GM10248 (cell line): ENCODE data around the gene APOOL.

Source experiments
- CTCF ChIA-PET: fragments of 300-600 bp; sonication (Branson Sonifier 250); formaldehyde crosslinking; extraction: SDS; loops from one replicate; lab custom pipeline; 2021; ENCODE audit warnings: antibody characterized with exemption; lab: Yijun Ruan, JAX
- POLR2A ChIA-PET: fragments of 350-650 bp; sonication (Branson Sonifier 250); formaldehyde crosslinking; extraction: SDS; loops from one replicate; lab custom pipeline; 2020; ENCODE audit warnings: antibody characterized with exemption; lab: Yijun Ruan, JAX
- DNase-seq: peaks from one replicate; pipeline ENCODE4 v3.0.0; 2012; ENCODE audit errors: extremely low spot score
- CTCF ChIP-seq: IDR thresholded peaks from 2 replicates; pipeline ENCODE4 v1.5.1; 2012; ENCODE audit warnings: mild to moderate bottlenecking, low read depth; ENCODE audit errors: extremely low read depth, missing control alignments, control extremely low read depth

APOOL gene

DNA sequence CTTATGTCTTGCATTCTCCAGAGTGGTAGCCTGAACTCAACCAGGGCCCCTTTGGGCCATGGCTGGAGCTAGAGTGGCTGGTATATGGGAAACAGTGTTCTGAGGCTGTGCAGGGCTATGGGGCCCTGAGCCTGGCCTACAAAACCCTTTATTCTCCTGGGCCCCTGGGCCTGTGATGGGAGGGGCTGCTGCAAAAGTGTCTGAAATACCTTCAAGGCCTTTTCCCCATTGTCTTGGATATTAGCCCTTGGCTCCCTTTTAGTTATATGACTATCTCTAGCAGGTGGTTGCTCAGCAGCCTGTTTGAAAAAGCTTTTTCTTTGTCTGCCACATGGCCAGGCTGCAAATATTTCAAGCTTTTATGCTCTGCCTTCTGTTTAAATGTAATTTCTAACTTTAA is 22.5 kb downstream of the APOOL start:
- POLR2A ChIA-PET = no interaction called here
- no peak for DNase-seq
- CTCF ChIA-PET = no interaction called here
- no peak for TF ChIP-seq CTCF

DNA sequence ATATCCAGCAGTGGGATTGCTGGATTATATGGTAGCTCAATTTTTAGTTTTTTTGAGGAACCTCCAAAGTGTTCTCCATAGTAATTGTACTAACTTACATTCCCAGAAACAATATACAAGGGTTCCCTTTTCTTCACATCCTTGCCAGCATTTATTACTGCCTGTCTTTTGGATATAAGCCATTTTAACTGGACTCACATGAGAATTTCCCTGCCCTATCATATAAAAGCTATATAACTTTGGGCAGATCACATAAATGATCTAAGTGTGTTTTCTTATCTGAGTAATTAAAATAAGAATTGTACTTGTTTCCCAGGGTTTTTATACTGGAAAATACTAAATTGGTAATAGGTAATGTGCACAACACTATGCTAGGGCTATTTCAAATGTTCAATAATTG is 25.4 kb downstream of the APOOL start:
- POLR2A ChIA-PET = no interaction called here
- TF ChIP-seq CTCF = no peak
- CTCF ChIA-PET = interaction anchor here (1.2 kb wide), 1 partner anchor 24 kb away, joined by 3 read pairs; no protein-coding TSS in a partner anchor
- no peak for DNase-seq

GRCh38 chrX:85031505-85031904 is 27.8 kb downstream of the APOOL start:
- TF ChIP-seq CTCF = no peak
- DNase-seq = no peak
- ChIA-PET CTCF (no interaction called here), POLR2A (no interaction called here)

DNA sequence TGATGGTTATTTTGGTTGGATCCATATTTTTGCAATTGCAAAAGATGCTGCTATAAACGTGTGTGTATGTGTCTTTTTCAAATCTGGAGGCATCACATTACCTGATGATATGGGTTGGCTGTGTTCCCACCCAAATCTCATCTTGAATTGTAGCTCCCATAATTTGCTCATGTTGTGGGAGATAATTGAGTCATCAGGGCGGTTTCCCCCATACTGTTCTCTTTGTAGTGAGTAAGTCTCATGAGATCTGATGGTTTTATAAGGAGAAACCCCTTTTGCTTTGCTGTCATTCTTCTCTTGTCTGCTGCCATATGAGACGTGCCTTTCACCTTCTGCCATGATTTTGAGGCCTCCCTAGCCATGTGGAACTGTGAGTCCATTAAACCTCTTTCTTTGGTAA is 33.4 kb downstream of the APOOL start:
- no peak for DNase-seq
- POLR2A ChIA-PET = no interaction called here
- no peak for TF ChIP-seq CTCF
- CTCF ChIA-PET = no interaction called here

DNA sequence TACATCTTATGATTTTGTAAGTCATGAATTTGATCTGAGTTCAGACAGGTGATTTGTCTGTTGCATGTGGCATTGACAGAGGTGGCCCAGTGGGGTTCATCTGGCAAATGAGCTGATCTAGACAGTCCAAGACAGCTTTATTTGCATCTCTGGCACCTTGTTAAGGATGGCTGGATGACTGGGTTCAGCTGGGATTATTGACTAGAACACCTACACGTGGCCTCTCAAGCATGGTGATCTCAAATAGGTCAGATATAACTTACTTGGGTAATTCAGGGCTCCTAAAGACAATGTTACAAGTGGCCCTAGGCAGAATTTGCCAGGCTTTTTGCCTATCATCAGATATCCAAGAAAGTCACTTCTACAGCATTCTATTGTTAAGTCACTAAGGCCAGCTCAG is 48.0 kb downstream of the APOOL start:
- TF ChIP-seq CTCF = no peak
- DNase-seq = no peak
- POLR2A ChIA-PET = interaction anchor here (0.5 kb wide), 1 partner anchor 308 kb away, joined by 5 read pairs; no protein-coding TSS in a partner anchor
- CTCF ChIA-PET = interaction anchor here (1.2 to 2.3 kb wide), 5 partner anchors 11 to 321 kb away, joined by 4 to 12 read pairs (median 6); no protein-coding TSS in a partner anchor

DNA sequence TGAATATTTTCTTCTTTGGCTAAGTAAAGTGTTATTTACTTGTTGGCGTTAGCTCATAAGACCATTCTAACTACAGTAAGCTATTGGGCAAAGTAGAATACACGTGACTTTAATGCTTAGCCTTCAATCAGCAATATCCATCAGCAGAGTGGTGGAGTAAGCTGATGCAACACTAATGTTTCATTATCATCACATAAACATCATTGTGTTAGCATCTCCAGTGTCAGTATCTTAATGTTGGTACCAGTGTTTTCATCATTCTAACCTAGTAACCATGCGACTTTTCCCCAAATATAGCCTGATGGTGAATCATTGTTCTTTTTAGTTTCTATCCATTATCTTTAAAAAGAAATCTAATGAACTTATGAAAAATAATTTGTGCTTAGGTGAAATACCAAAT is 48.5 kb downstream of the APOOL start:
- TF ChIP-seq CTCF = no peak
- POLR2A ChIA-PET = no interaction called here
- CTCF ChIA-PET = interaction anchor here (1.1 to 2.3 kb wide), 9 partner anchors 11 to 1006 kb away, joined by 3 to 12 read pairs (median 5); no protein-coding TSS in a partner anchor
- DNase-seq = no peak
